HG02885 (cell line): Measurements from ENCODE around the gene ARID4B.
"Not testable (repeated sequence)": the region's sequence is repeated elsewhere in the genome, so short reads cannot be mapped to it uniquely, and the experiment has no call there.

Experiments used
- ATAC-seq: cut with Tn5 transposase; IDR thresholded peaks from one replicate; pipeline ENCODE4 v1.9.1; 2021; ENCODE audit warnings: mild to moderate bottlenecking; ENCODE audit not compliant: unreplicated experiment, poor library complexity

Gene ARID4B

GRCh38 chr1:235330918-235331285 is 2.9 kb upstream of the ARID4B start:
- ATAC-seq: no peak

GRCh38 chr1:235329139-235329902 is 1.3 kb upstream of the ARID4B start:
- peak; percentile 21 for ATAC-seq

GRCh38 chr1:235328271-235329138 is 526 bp upstream of the ARID4B start, which contains the start of gene GGPS1:
GGPS1 (plus strand) TSS chr1:235328570; CDS start chr1:235335265, 6,695 bp downstream.
- peak; percentile 68 for ATAC-seq

- no peak for ATAC-seq
Observed at GRCh38 chr1:235326719-235327558, 1.0 kb downstream of the ARID4B start.

GRCh38 chr1:235325854-235326253 is 2.1 kb downstream of the ARID4B start:
- ATAC-seq: no peak

- ATAC-seq: no peak
Observed at GRCh38 chr1:235325139-235325538, 2.8 kb downstream of the ARID4B start.

GRCh38 chr1:235324296-235324695 is 3.7 kb downstream of the ARID4B start:
- ATAC-seq: no peak

GRCh38 chr1:235320521-235321179 is 7.3 kb downstream of the ARID4B start:
- ATAC-seq: no peak

GRCh38 chr1:235319255-235319654 is 8.7 kb downstream of the ARID4B start:
- no peak for ATAC-seq

GRCh38 chr1:235317168-235317567 is 10.8 kb downstream of the ARID4B start:
- ATAC-seq: no peak

- no peak for ATAC-seq
Observed at GRCh38 chr1:235315735-235316134, 12.2 kb downstream of the ARID4B start.

- ATAC-seq: no peak
Observed at GRCh38 chr1:235315173-235315572, 12.8 kb downstream of the ARID4B start.

GRCh38 chr1:235313931-235314678 is 13.9 kb downstream of the ARID4B start:
- no peak for ATAC-seq

GRCh38 chr1:235313262-235313661 is 14.7 kb downstream of the ARID4B start:
- no peak for ATAC-seq

GRCh38 chr1:235309206-235309605 is 18.8 kb downstream of the ARID4B start:
- not testable (repeated sequence) for ATAC-seq

GRCh38 chr1:235307158-235308124 is 20.5 kb downstream of the ARID4B start:
- ATAC-seq: no peak

- no peak for ATAC-seq
Observed at GRCh38 chr1:235304549-235305451, 23.2 kb downstream of the ARID4B start.
